ENCODE measurements around the gene FSTL4. TPM values are rescaled to one million over a fixed set of nuclear protein-coding genes. Genes with fewer than 3 reads are reported as not detected.

Gene FSTL4
- total RNA-seq, 1 experiment from 2014 or later: not detected

GRCh38 chr5:133439859-133440258, 172.5 kb downstream of the FSTL4 start:
- Histone ChIP-seq H3K4me3 (ENCODE audit: low read length) (no peak overlapping the region), H3K27ac (ENCODE audit: low read length) (no peak overlapping the region), H4K20me1 (ENCODE audit: insufficient read depth, low read depth, low read length) (no peaks in the 10 kb centered on the region), H3K79me2 (ENCODE audit: low read length) (no peaks in the 10 kb centered on the region), H2AFZ (ENCODE audit: low read length) (no peak overlapping the region), H3K27me3 (ENCODE audit: low read length) (no peaks in the 10 kb centered on the region), H3K4me1 (ENCODE audit: low read length) (no peaks in the 10 kb centered on the region), H3K9ac (ENCODE audit: low read length) (no peak overlapping the region), H3K36me3 (ENCODE audit: insufficient read depth, low read length) (no peaks in the 10 kb centered on the region), H3K4me2 (ENCODE audit: low read depth, low read length, poor library complexity, severe bottlenecking) (no peak overlapping the region), H3K9me3 (ENCODE audit: low read length) (no peaks in the 10 kb centered on the region), H3K9me2 (replicated peaks; ENCODE audit: insufficient read depth, low read length) (no peaks in the 10 kb centered on the region)
- no peak for DNase-seq

GRCh38 chr5:133438487-133438886, 173.9 kb downstream of the FSTL4 start:
- no peak for DNase-seq
- Histone ChIP-seq H3K4me3 (ENCODE audit: low read length) (no peak overlapping the region), H3K27ac (ENCODE audit: low read length) (no peak overlapping the region), H3K9me3 (ENCODE audit: low read length) (no peaks in the 10 kb centered on the region), H3K36me3 (ENCODE audit: insufficient read depth, low read length) (no peaks in the 10 kb centered on the region), H3K79me2 (ENCODE audit: low read length) (no peaks in the 10 kb centered on the region), H3K9ac (ENCODE audit: low read length) (no peak overlapping the region), H3K27me3 (ENCODE audit: low read length) (no peaks in the 10 kb centered on the region), H2AFZ (ENCODE audit: low read length) (no peak overlapping the region), H3K9me2 (replicated peaks; ENCODE audit: insufficient read depth, low read length) (no peaks in the 10 kb centered on the region), H3K4me1 (ENCODE audit: low read length) (no peaks in the 10 kb centered on the region), H4K20me1 (ENCODE audit: insufficient read depth, low read depth, low read length) (no peaks in the 10 kb centered on the region), H3K4me2 (ENCODE audit: low read depth, low read length, poor library complexity, severe bottlenecking) (no peak overlapping the region)

- Histone ChIP-seq H3K9ac (ENCODE audit: low read length) (no peak overlapping the region), H3K27ac (ENCODE audit: low read length) (no peak overlapping the region), H3K4me1 (ENCODE audit: low read length) (no peaks in the 10 kb centered on the region), H3K79me2 (ENCODE audit: low read length) (no peaks in the 10 kb centered on the region), H3K27me3 (ENCODE audit: low read length) (no peaks in the 10 kb centered on the region), H3K36me3 (ENCODE audit: insufficient read depth, low read length) (no peaks in the 10 kb centered on the region), H3K4me3 (ENCODE audit: low read length) (no peak overlapping the region), H4K20me1 (ENCODE audit: insufficient read depth, low read depth, low read length) (no peaks in the 10 kb centered on the region), H3K9me3 (ENCODE audit: low read length) (no peaks in the 10 kb centered on the region), H3K4me2 (ENCODE audit: low read depth, low read length, poor library complexity, severe bottlenecking) (no peak overlapping the region), H2AFZ (ENCODE audit: low read length) (no peak overlapping the region), H3K9me2 (replicated peaks; ENCODE audit: insufficient read depth, low read length) (no peaks in the 10 kb centered on the region)
- no peak for DNase-seq
Observed at GRCh38 chr5:133434336-133434735, 178.0 kb downstream of the FSTL4 start.

- Histone ChIP-seq H3K9ac (ENCODE audit: low read length) (no peak overlapping the region), H4K20me1 (ENCODE audit: insufficient read depth, low read depth, low read length) (no peaks in the 10 kb centered on the region), H3K79me2 (ENCODE audit: low read length) (no peaks in the 10 kb centered on the region), H3K9me3 (ENCODE audit: low read length) (no peaks in the 10 kb centered on the region), H3K4me1 (ENCODE audit: low read length) (peaks cover under 1% of the 10 kb centered on the region), H3K27me3 (ENCODE audit: low read length) (no peaks in the 10 kb centered on the region), H3K27ac (ENCODE audit: low read length) (no peak overlapping the region), H3K9me2 (replicated peaks; ENCODE audit: insufficient read depth, low read length) (no peaks in the 10 kb centered on the region), H2AFZ (ENCODE audit: low read length) (no peak overlapping the region), H3K4me3 (ENCODE audit: low read length) (no peak overlapping the region), H3K4me2 (ENCODE audit: low read depth, low read length, poor library complexity, severe bottlenecking) (no peak overlapping the region), H3K36me3 (ENCODE audit: insufficient read depth, low read length) (no peaks in the 10 kb centered on the region)
- DNase-seq: no peak
Observed at GRCh38 chr5:133433641-133434040, 178.7 kb downstream of the FSTL4 start.

- Histone ChIP-seq H3K4me3 (ENCODE audit: low read length) (no peak overlapping the region), H3K9me2 (replicated peaks; ENCODE audit: insufficient read depth, low read length) (no peaks in the 10 kb centered on the region), H2AFZ (ENCODE audit: low read length) (no peak overlapping the region), H3K27me3 (ENCODE audit: low read length) (no peaks in the 10 kb centered on the region), H3K36me3 (ENCODE audit: insufficient read depth, low read length) (no peaks in the 10 kb centered on the region), H4K20me1 (ENCODE audit: insufficient read depth, low read depth, low read length) (no peaks in the 10 kb centered on the region), H3K4me1 (ENCODE audit: low read length) (peaks cover 4% of the 10 kb centered on the region), H3K9ac (ENCODE audit: low read length) (no peak overlapping the region), H3K79me2 (ENCODE audit: low read length) (no peaks in the 10 kb centered on the region), H3K27ac (ENCODE audit: low read length) (no peak overlapping the region), H3K4me2 (ENCODE audit: low read depth, low read length, poor library complexity, severe bottlenecking) (no peak overlapping the region), H3K9me3 (ENCODE audit: low read length) (no peaks in the 10 kb centered on the region)
- no peak for DNase-seq
Observed at GRCh38 chr5:133432956-133433532, 179.3 kb downstream of the FSTL4 start.

- DNase-seq: no peak
- H4K20me1 ChIP-seq (ENCODE audit: insufficient read depth, low read depth, low read length): no peaks in the 10 kb centered on the region
Observed at GRCh38 chr5:133431326-133431865, 180.9 kb downstream of the FSTL4 start.

GRCh38 chr5:133430095-133430494, 182.2 kb downstream of the FSTL4 start:
- no peak for DNase-seq
- H3K4me1 ChIP-seq (ENCODE audit: low read length): peaks cover 4% of the 10 kb centered on the region
- no peaks in the 10 kb centered on the region for H4K20me1 ChIP-seq (ENCODE audit: insufficient read depth, low read depth, low read length)
- no peaks in the 10 kb centered on the region for H3K27me3 ChIP-seq (ENCODE audit: low read length)
- H3K36me3 ChIP-seq (ENCODE audit: insufficient read depth, low read length): no peaks in the 10 kb centered on the region
- H3K4me3 ChIP-seq (ENCODE audit: low read length): no peak overlapping the region
- H3K9ac ChIP-seq (ENCODE audit: low read length): no peak overlapping the region
- H3K9me2 ChIP-seq (replicated peaks; ENCODE audit: insufficient read depth, low read length): no peaks in the 10 kb centered on the region
- no peak overlapping the region for H3K27ac ChIP-seq (ENCODE audit: low read length)
- no peak overlapping the region for H2AFZ ChIP-seq (ENCODE audit: low read length)
- no peaks in the 10 kb centered on the region for H3K79me2 ChIP-seq (ENCODE audit: low read length)
- H3K9me3 ChIP-seq (ENCODE audit: low read length): no peaks in the 10 kb centered on the region
- H3K4me2 ChIP-seq (ENCODE audit: low read depth, low read length, poor library complexity, severe bottlenecking): no peak overlapping the region

More at GRCh38 chr5:133431326-133431865, 180.9 kb downstream of the FSTL4 start:
- no peaks in the 10 kb centered on the region for H3K36me3 ChIP-seq (ENCODE audit: insufficient read depth, low read length)
- no peak overlapping the region for H3K27ac ChIP-seq (ENCODE audit: low read length)
- H3K9me3 ChIP-seq (ENCODE audit: low read length): no peaks in the 10 kb centered on the region
- peaks cover 4% of the 10 kb centered on the region for H3K4me1 ChIP-seq (ENCODE audit: low read length)
- no peaks in the 10 kb centered on the region for H3K79me2 ChIP-seq (ENCODE audit: low read length)
- H3K9me2 ChIP-seq (replicated peaks; ENCODE audit: insufficient read depth, low read length): no peaks in the 10 kb centered on the region
- H3K4me2 ChIP-seq (ENCODE audit: low read depth, low read length, poor library complexity, severe bottlenecking): no peak overlapping the region
- no peak overlapping the region for H3K9ac ChIP-seq (ENCODE audit: low read length)
- no peak overlapping the region for H3K4me3 ChIP-seq (ENCODE audit: low read length)
- no peak overlapping the region for H2AFZ ChIP-seq (ENCODE audit: low read length)
- no peaks in the 10 kb centered on the region for H3K27me3 ChIP-seq (ENCODE audit: low read length)

- no peak for DNase-seq
- Histone ChIP-seq H4K20me1 (ENCODE audit: insufficient read depth, low read depth, low read length) (no peaks in the 10 kb centered on the region), H3K36me3 (ENCODE audit: insufficient read depth, low read length) (no peaks in the 10 kb centered on the region)
Observed at GRCh38 chr5:133429046-133429445, 183.3 kb downstream of the FSTL4 start.

More at GRCh38 chr5:133429046-133429445, 183.3 kb downstream of the FSTL4 start:
- peaks cover 4% of the 10 kb centered on the region for H3K4me1 ChIP-seq (ENCODE audit: low read length)
- no peak overlapping the region for H3K9ac ChIP-seq (ENCODE audit: low read length)
- H2AFZ ChIP-seq (ENCODE audit: low read length): no peak overlapping the region
- H3K9me3 ChIP-seq (ENCODE audit: low read length): no peaks in the 10 kb centered on the region
- H3K4me2 ChIP-seq (ENCODE audit: low read depth, low read length, poor library complexity, severe bottlenecking): no peak overlapping the region
- no peaks in the 10 kb centered on the region for H3K9me2 ChIP-seq (replicated peaks; ENCODE audit: insufficient read depth, low read length)
- H3K27ac ChIP-seq (ENCODE audit: low read length): no peak overlapping the region
- no peak overlapping the region for H3K4me3 ChIP-seq (ENCODE audit: low read length)
- no peaks in the 10 kb centered on the region for H3K27me3 ChIP-seq (ENCODE audit: low read length)
- no peaks in the 10 kb centered on the region for H3K79me2 ChIP-seq (ENCODE audit: low read length)

All from Karpas-422 (cell line).